ENCODE measurements around the gene RNF207. TPM values are rescaled to one million over a fixed set of nuclear protein-coding genes. Genes with fewer than 3 reads are reported as not detected.

RNF207 gene
- total RNA-seq, 6 experiments from 2014 or later, result 8.4 to 20.5 (median 14.4) TPM

GRCh38 chr1:6248161-6248776, 42.4 kb downstream of the RNF207 start:
- no peak overlapping the region for H3K4me3 ChIP-seq
- intact Hi-C loops (cut with DNase I), result loop anchor here (5.0 to 10.0 kb wide), 5 partner anchors 94 to 193 kb away; partner anchors contain the start of gene ESPN (in 1 of the 2)
- H3K27me3 ChIP-seq, result peaks cover 0 to 25% of the 10 kb centered on the region in 2 donors
- TF ChIP-seq POLR2A (IDR thresholded peaks at IDR 0.05) (no peak), CTCF (IDR thresholded peaks at IDR 0.05) (no peak)
- no peaks in the 10 kb centered on the region for H3K36me3 ChIP-seq
- 74% methylated on average over 3 of the region's 14 CpGs for WGBS (ENCODE audit: insufficient coverage, low coverage, low lambda C conversion rate, missing lambda C conversion rate)
- ATAC-seq (no peak), DNase-seq (peak in 1 of 3 donors; percentile 63)
- H3K9me3 ChIP-seq, result no peaks in the 10 kb centered on the region
- no peak overlapping the region for H3K27ac ChIP-seq
- H3K4me1 ChIP-seq, result peaks cover 0 to 19% (median 0%) of the 10 kb centered on the region in 4 donors

- no peaks in the 10 kb centered on the region for H3K9me3 ChIP-seq
- no peak for TF ChIP-seq POLR2A (IDR thresholded peaks at IDR 0.05)
- no peak overlapping the region for H3K4me3 ChIP-seq
- H3K27me3 ChIP-seq, result peaks cover 0 to 18% of the 10 kb centered on the region in 2 donors
- no peaks in the 10 kb centered on the region for H3K36me3 ChIP-seq
- no peak overlapping the region for H3K27ac ChIP-seq
- DNase-seq, result peak in 2 of 3 donors; percentile 62 to 88
- peak in 3 of 4 donors; percentile 18 to 59 (median 22) for ATAC-seq
- peaks cover 0 to 19% (median 0%) of the 10 kb centered on the region in 4 donors for H3K4me1 ChIP-seq
- intact Hi-C loops (cut with DNase I), result loop anchor here (5.0 to 10.0 kb wide), 5 partner anchors 93 to 194 kb away; partner anchors contain the start of gene ESPN (in 1 of the 2)
- WGBS (ENCODE audit: insufficient coverage, low coverage, low lambda C conversion rate, missing lambda C conversion rate), result 3% methylated on average over 6 of the region's 96 CpGs
Observed at GRCh38 chr1:6248932-6249738, 43.2 kb downstream of the RNF207 start.

GRCh38 chr1:6249739-6250689, 44.1 kb downstream of the RNF207 start:
- DNase-seq (peak in 1 of 3 donors; percentile 68), ATAC-seq (no peak)
- WGBS (ENCODE audit: insufficient coverage, low coverage, low lambda C conversion rate, missing lambda C conversion rate), result 2% methylated on average over 21 of the region's 71 CpGs
- peaks cover 0 to 13% of the 10 kb centered on the region in 2 donors for H3K27me3 ChIP-seq
- H3K4me1 ChIP-seq, result peaks cover 0 to 19% (median 0%) of the 10 kb centered on the region in 4 donors
- TF ChIP-seq POLR2A (IDR thresholded peaks at IDR 0.05), result no peak
- no peak for TF ChIP-seq CTCF (IDR thresholded peaks at IDR 0.05)
- no peak overlapping the region for H3K27ac ChIP-seq
- no peaks in the 10 kb centered on the region for H3K9me3 ChIP-seq
- H3K36me3 ChIP-seq, result no peaks in the 10 kb centered on the region
- H3K4me3 ChIP-seq, result no peak overlapping the region
- intact Hi-C loops (cut with DNase I), result loop anchor here (5.0 to 10.0 kb wide), 6 partner anchors 92 to 195 kb away; partner anchors contain the start of gene ESPN (in 1 of the 2)

GRCh38 chr1:6251233-6251632, 45.3 kb downstream of the RNF207 start:
- WGBS (ENCODE audit: insufficient coverage, low coverage, low lambda C conversion rate, missing lambda C conversion rate), result 85% methylated on average over 7 of the region's 19 CpGs
- no peak for DNase-seq
- H3K36me3 ChIP-seq, result no peaks in the 10 kb centered on the region

More at GRCh38 chr1:6251233-6251632, 45.3 kb downstream of the RNF207 start:
- Histone ChIP-seq H3K4me1 (peaks cover 0 to 7% (median 0%) of the 10 kb centered on the region in 4 donors), H3K27me3 (peaks cover 0 to 3% of the 10 kb centered on the region in 2 donors), H3K4me3 (no peak overlapping the region), H3K9me3 (no peaks in the 10 kb centered on the region), H3K27ac (no peak overlapping the region)
- intact Hi-C loops (cut with DNase I), result loop anchor here in 1 of 2 donors (5.0 kb wide), 1 partner anchor 96 kb away; no protein-coding TSS in a partner anchor
- ATAC-seq, result no peak
- TF ChIP-seq CTCF (IDR thresholded peaks at IDR 0.05) (no peak), POLR2A (IDR thresholded peaks at IDR 0.05) (no peak)
